ENCODE measurements around the gene DELE1.

- TF ChIP-seq CTCF (IDR thresholded peaks at IDR 0.05): no peak
- no peak for TF ChIP-seq EP300 (IDR thresholded peaks at IDR 0.05)
Observed at GRCh38 chr5:141881886-141882285, 41.8 kb upstream of the DELE1 start.

Data from suprapubic skin (tissue), 3 donors.